HepG2 (cell line): Measurements from ENCODE around the gene SPSB2. TPM values are rescaled to one million over a fixed set of nuclear protein-coding genes. Genes with fewer than 3 reads are reported as not detected.

Experiments
- AKNA ChIP-seq: sonication (generic); formaldehyde crosslinking; IDR thresholded peaks from 2 replicates; pipeline ENCODE4 v1.4.0; 2020; ENCODE audit warnings: missing genetic modification reagents, borderline replicate concordance
- CREB1 ChIP-seq, 2 experiments: fragments of 450-650 bp in 1 of 2; IDR thresholded peaks; 2 replicates each; pipeline ENCODE4 v1.6.1; 2016 to 2017; ENCODE audit warnings: control low read depth in 1 of 2, mild to moderate bottlenecking in 1 of 2, missing compliant biosample characterization in 1 of 2, missing genetic modification characterization in 1 of 2
- DBP ChIP-seq: sonication (generic); formaldehyde crosslinking; IDR thresholded peaks from 2 replicates; pipeline ENCODE4 v1.4.0; 2020; ENCODE audit warnings: missing genetic modification reagents; ENCODE audit errors: not compliant biosample characterization
- DR1 ChIP-seq: sonication (generic); formaldehyde crosslinking; IDR thresholded peaks from 2 replicates; pipeline ENCODE4 v1.8.0; 2021; ENCODE audit warnings: mild to moderate bottlenecking, missing genetic modification reagents, inconsistent platforms
- KDM5A ChIP-seq: fragments of 200-600 bp; sonication (generic); IDR thresholded peaks from 2 replicates; pipeline ENCODE4 v1.7.0; 2018; ENCODE audit warnings: antibody characterized with exemption, mild to moderate bottlenecking, low read length, borderline replicate concordance
- LCORL ChIP-seq, 2 experiments: fragments of 450-650 bp in 1 of 2; sonication (generic) in 1 of 2; formaldehyde crosslinking in 1 of 2; IDR thresholded peaks; 2 replicates each; pipeline versions ENCODE4 v1.5.0 to v1.6.1; 2017 to 2020; ENCODE audit warnings: antibody characterized with exemption in 1 of 2, missing genetic modification reagents in 1 of 2
- MAF1 ChIP-seq: sonication (generic); formaldehyde crosslinking; IDR thresholded peaks from 2 replicates; pipeline ENCODE4 v1.5.0; 2020; ENCODE audit warnings: missing genetic modification reagents, borderline replicate concordance
- MXI1 ChIP-seq: IDR thresholded peaks from 3 replicates; pipeline ENCODE4 v1.6.1; 2012; ENCODE audit warnings: low read depth, low read length, inconsistent platforms, borderline replicate concordance
- NCOA5 ChIP-seq: sonication (generic); formaldehyde crosslinking; IDR thresholded peaks from 2 replicates; pipeline ENCODE4 v1.4.0; 2020; ENCODE audit warnings: missing genetic modification reagents
- PCBP2 ChIP-seq: fragments of 200-400 bp; formaldehyde crosslinking; optimal IDR thresholded peaks from 2 replicates; pipeline ENCODE3; 2018; ENCODE audit warnings: low read length, low read depth; ENCODE audit not compliant: poor library complexity, severe bottlenecking
- SCMH1 ChIP-seq: sonication (generic); formaldehyde crosslinking; IDR thresholded peaks from 2 replicates; pipeline ENCODE4 v1.9.0; 2021; ENCODE audit warnings: missing genetic modification reagents, mild to moderate bottlenecking, borderline replicate concordance
- SIX1 ChIP-seq: sonication (generic); formaldehyde crosslinking; IDR thresholded peaks from 2 replicates; pipeline ENCODE4 v1.4.0; 2020; ENCODE audit warnings: missing genetic modification reagents, borderline replicate concordance
- SMARCE1 ChIP-seq: fragments of 450-650 bp; IDR thresholded peaks from 2 replicates; pipeline ENCODE4 v1.6.1; 2017; ENCODE audit warnings: borderline replicate concordance
- TAF1 ChIP-seq: sonication (generic); formaldehyde crosslinking; IDR thresholded peaks from 2 replicates; pipeline ENCODE4 v1.4.0; 2020; ENCODE audit warnings: missing genetic modification reagents
- ZBTB20 ChIP-seq: sonication (generic); formaldehyde crosslinking; IDR thresholded peaks from 2 replicates; pipeline ENCODE4 v1.8.1; 2023; ENCODE audit warnings: missing genetic modification reagents, low read depth, mild to moderate bottlenecking, borderline replicate concordance
- ZNF143 ChIP-seq: sonication (generic); formaldehyde crosslinking; IDR thresholded peaks from 2 replicates; pipeline ENCODE4 v1.4.0; 2020; ENCODE audit warnings: missing genetic modification reagents
- ZNF235 ChIP-seq: sonication (generic); formaldehyde crosslinking; IDR thresholded peaks from 2 replicates; pipeline ENCODE4 v1.8.1; 2023; ENCODE audit warnings: mild to moderate bottlenecking, missing genetic modification reagents, borderline replicate concordance
- ZNF337 ChIP-seq: sonication (generic); formaldehyde crosslinking; IDR thresholded peaks from 2 replicates; pipeline ENCODE4 v1.5.1; 2020; ENCODE audit warnings: missing genetic modification reagents, low read depth, mild to moderate bottlenecking, borderline replicate concordance
- ZNF432 ChIP-seq: sonication (generic); formaldehyde crosslinking; IDR thresholded peaks from 2 replicates; pipeline ENCODE4 v1.5.0; 2020; ENCODE audit warnings: missing genetic modification reagents, mild to moderate bottlenecking, borderline replicate concordance
- ZNF569 ChIP-seq: sonication (generic); formaldehyde crosslinking; IDR thresholded peaks from 2 replicates; pipeline ENCODE4 v1.5.0; 2020; ENCODE audit warnings: mild to moderate bottlenecking, missing genetic modification reagents, moderate library complexity, borderline replicate concordance
- ZNF777 ChIP-seq: sonication (generic); formaldehyde crosslinking; IDR thresholded peaks from 2 replicates; pipeline ENCODE4 v1.4.0; 2020; ENCODE audit warnings: missing genetic modification reagents
- polyA plus RNA-seq, 8 experiments: library from polyadenylated mRNA; depleted of rRNA in 3 of 8; stranded (reverse) in 7 of 8; unstranded in 1 of 8; fragments of >200 nt; fragmentation: Illumina TruSeq in 4 of 8; extraction: Trizol in 4 of 8; gene quantifications; 2 replicates each; pipeline versions ENCODE4 v1.2.1 to v1.2.3, GENCODE V29; 2011 to 2016; ENCODE audit warnings: low read depth in 4 of 8, missing spikeins in 1 of 8, mixed read lengths in 1 of 8; ENCODE audit not compliant: insufficient read depth in 1 of 8
- total RNA-seq, 5 experiments: library from RNA; depleted of rRNA; stranded (reverse); fragments of >200 nt; fragmentation: Illumina TruSeq; extraction: Trizol; gene quantifications; 2 replicates each; pipeline ENCODE4 v1.2.3, GENCODE V29; 2016; ENCODE audit warnings: low read depth in 1 of 5

The SPSB2 gene
- total and polyA plus RNA-seq, 2 of the 13 experiments (the other 11 are each of a cell fraction or from before 2014, with no cell fraction given), result 2.0 to 6.2 TPM

- no peak for TF ChIP-seq AKNA (CRISPR knock-in tag)
- TF ChIP-seq SMARCE1, result no peak
- TF ChIP-seq PCBP2, result no peak
- TF ChIP-seq CREB1 (IDR thresholded peaks at IDR 0.05), result peak; percentile 86
- TF ChIP-seq CREB1 (CRISPR knock-in tag; IDR thresholded peaks at IDR 0.05), result peak; percentile 94
- peak; percentile 98 for TF ChIP-seq ZNF143
- no peak for TF ChIP-seq LCORL (IDR thresholded peaks at IDR 0.05)
- TF ChIP-seq LCORL (CRISPR knock-in tag; IDR thresholded peaks at IDR 0.05), result no peak
- peak; percentile 83; the same call in 2 of the 3 replicates for TF ChIP-seq MXI1
- no peak for TF ChIP-seq DBP (CRISPR knock-in tag)
- no peak for TF ChIP-seq ZNF569 (CRISPR knock-in tag)
- TF ChIP-seq NCOA5, result no peak
- TF ChIP-seq ZNF337 (CRISPR knock-in tag), result 0 out of 2 replicates have a peak, but pooled peaks have one; percentile 60
- peak; percentile 70; the same call in 1 of the 2 replicates for TF ChIP-seq KDM5A
- peak; percentile 69; the same call in 1 of the 2 replicates for TF ChIP-seq TAF1
- no peak for TF ChIP-seq ZNF235 (CRISPR knock-in tag)
- no peak for TF ChIP-seq DR1 (CRISPR knock-in tag)
- TF ChIP-seq ZNF432 (CRISPR knock-in tag), result no peak
- no peak for TF ChIP-seq MAF1 (CRISPR knock-in tag)
- peak; percentile 65; the same call in 1 of the 2 replicates for TF ChIP-seq ZNF777
- TF ChIP-seq SCMH1, result no peak
- peak; percentile 30; the same call in 1 of the 2 replicates for TF ChIP-seq ZBTB20
- TF ChIP-seq SIX1 (CRISPR knock-in tag), result no peak
Measured at GRCh38 chr12:6851921-6852650, 21.0 kb downstream of the SPSB2 start, which contains the start of gene USP5 (continued).
